ENCODE data around the gene CCDC187. TPM values are rescaled to one million over a fixed set of nuclear protein-coding genes. Genes with fewer than 3 reads are reported as not detected.

Gene CCDC187
- total and polyA plus RNA-seq, 2 of the 4 experiments (the other 2 are of a cell fraction) = not detected

- H2BK20ac ChIP-seq (ENCODE audit: low read depth, low read length) = no peak overlapping the region
- ChIA-PET POLR2A (ENCODE audit: unreplicated experiment) (no interaction called here), CTCF (no interaction called here)
- H4K91ac ChIP-seq (ENCODE audit: insufficient read depth, low read depth, low read length) = no peak overlapping the region
- H3K4me3 ChIP-seq (ENCODE audit: insufficient read depth, low read depth, low read length) = no peak overlapping the region
- no peak for ATAC-seq (ENCODE audit: low read depth)
- peaks cover 16% of the 10 kb centered on the region for H3K36me3 ChIP-seq (ENCODE audit: control insufficient read depth, insufficient read depth, low read length)
- no peak overlapping the region for H3K27ac ChIP-seq (ENCODE audit: insufficient read depth, low read length)
- H3K23ac ChIP-seq (ENCODE audit: low read depth, low read length) = no peak overlapping the region
- no peak overlapping the region for H3K14ac ChIP-seq (replicated peaks; ENCODE audit: low read depth, low read length)
- no peaks in the 10 kb centered on the region for H3K27me3 ChIP-seq (ENCODE audit: control insufficient read depth, insufficient read depth, low read length)
- in situ Hi-C loops (cut with MboI; ENCODE audit: low sequenced_read_pairs) (no loop called here), dilution Hi-C loops (cut with HindIII; ENCODE audit: low sequenced_read_pairs, unreplicated experiment) (no loop called here), intact Hi-C loops (cut with micrococcal nuclease) (no loop called here)
- 0 out of 2 replicates have a peak, but pooled peaks cover 3% of the 10 kb centered on the region for H3K9me3 ChIP-seq (ENCODE audit: control insufficient read depth, insufficient read depth, low read length)
- TF ChIP-seq CHD1 (IDR thresholded peaks at IDR 0.05; ENCODE audit: low read depth, low read length) (no peak), FOS (IDR thresholded peaks at IDR 0.05; ENCODE audit: low read depth, low read length) (no peak), BHLHE40 (IDR thresholded peaks at IDR 0.05; ENCODE audit: low read depth, low read length) (no peak), RCOR1 (IDR thresholded peaks at IDR 0.05; ENCODE audit: insufficient replicate concordance, low read length) (no peak), CEBPB (IDR thresholded peaks at IDR 0.05; ENCODE audit: low read depth, low read length) (no peak), MXI1 (IDR thresholded peaks at IDR 0.05; ENCODE audit: borderline replicate concordance, low read depth, low read length) (no peak), USF2 (IDR thresholded peaks at IDR 0.05; ENCODE audit: low read depth, low read length) (no peak), ELK1 (IDR thresholded peaks at IDR 0.05; ENCODE audit: borderline replicate concordance, low read depth, low read length) (no peak), NFE2L2 (IDR thresholded peaks at IDR 0.05; ENCODE audit: low read depth, low read length) (no peak), POLR2A (IDR thresholded peaks at IDR 0.05; ENCODE audit: low read depth, low read length) (no peak), MAZ (IDR thresholded peaks at IDR 0.05; ENCODE audit: borderline replicate concordance, low read depth, low read length) (no peak), RAD21 (IDR thresholded peaks at IDR 0.05; ENCODE audit: low read length) (no peak), SMC3 (IDR thresholded peaks at IDR 0.05; ENCODE audit: low read depth, low read length) (no peak), MAFK (IDR thresholded peaks at IDR 0.05; ENCODE audit: low read depth, low read length) (no peak), RFX5 (IDR thresholded peaks at IDR 0.05; ENCODE audit: low read depth, low read length) (no peak), CTCF (conservative IDR thresholded peaks at IDR 0.05; ENCODE audit: low read depth, low read length) (no peak)
- WGBS, 2 experiments (ENCODE audit: extremely low coverage in 2 of 2, insufficient read length in 1 of 2) = 94% methylated on average over 6 of the region's 9 CpGs; no CpG with 5 or more reads in 1 of the 2 experiments
- H2AFZ ChIP-seq (replicated peaks; ENCODE audit: low read length, poor library complexity) = no peak overlapping the region
- H2BK120ac ChIP-seq (ENCODE audit: low read depth, low read length) = no peak overlapping the region
- H3K18ac ChIP-seq (ENCODE audit: low read depth, low read length) = no peak overlapping the region
- no peaks in the 10 kb centered on the region for H3K9me1 ChIP-seq (ENCODE audit: insufficient read depth, low read length)
- no peak overlapping the region for H2AK9ac ChIP-seq (replicated peaks; ENCODE audit: low read depth, low read length, poor library complexity)
- no peaks in the 10 kb centered on the region for H3K79me1 ChIP-seq (ENCODE audit: low read depth in 1 of 2, low read length in 2 of 2)
- BruUV-seq (replicated peaks) = no TSS peak
- no peak overlapping the region for H2AK5ac ChIP-seq (ENCODE audit: low read depth, low read length)
- no peak overlapping the region for H4K5ac ChIP-seq (ENCODE audit: low read depth, low read length)
- no peaks in the 10 kb centered on the region for H3K4me1 ChIP-seq (ENCODE audit: control insufficient read depth, insufficient read depth, low read length)
- H4K8ac ChIP-seq (ENCODE audit: low read depth in 2 of 2, low read length in 2 of 2) = no peak overlapping the region
- no peak overlapping the region for H3K4me2 ChIP-seq (ENCODE audit: low read depth, low read length)
- H4K20me1 ChIP-seq (ENCODE audit: insufficient read depth, low read length) = no peaks in the 10 kb centered on the region; the same call in 1 of the 2 replicates
- no peak overlapping the region for H2BK15ac ChIP-seq (ENCODE audit: low read depth, low read length)
- no peak overlapping the region for H3K56ac ChIP-seq (ENCODE audit: extremely low read depth, insufficient read depth, low read length)
- H3K9ac ChIP-seq (ENCODE audit: low read depth, low read length) = no peak overlapping the region
- no peak overlapping the region for H2BK5ac ChIP-seq (ENCODE audit: low read depth, low read length, poor library complexity, severe bottlenecking)
- H3K4ac ChIP-seq (ENCODE audit: low read depth, low read length) = no peak overlapping the region
- DNase-seq = no peak
Measured at GRCh38 chr9:136213733-136214132, 90.2 kb downstream of the CCDC187 start.
